IPS DF 6.9 (cell line): ENCODE data around the gene SNX5.

ENCODE experiments used
- DNase-seq: peaks from one replicate; pipeline ENCODE4 v3.0.0-alpha.2; 2013; ENCODE audit warnings: low read depth, low spot score
- H3K27ac ChIP-seq: one replicate; pipeline ENCODE4 v1.5.1; 2013; ENCODE audit warnings: low read length, control low read depth
- H3K27me3 ChIP-seq: 2 replicates; pipeline ENCODE4 v1.6.1; 2013; ENCODE audit warnings: mild to moderate bottlenecking, low read length; ENCODE audit not compliant: control insufficient read depth, insufficient read depth
- H3K36me3 ChIP-seq: 2 replicates; pipeline ENCODE4 v1.6.1; 2013; ENCODE audit warnings: low read length; ENCODE audit not compliant: control insufficient read depth, insufficient read depth
- H3K4me1 ChIP-seq: 2 replicates; pipeline ENCODE4 v1.6.1; 2013; ENCODE audit warnings: low read length; ENCODE audit not compliant: control insufficient read depth, insufficient read depth
- H3K4me3 ChIP-seq: 2 replicates; pipeline ENCODE4 v1.5.1; 2013; ENCODE audit warnings: mild to moderate bottlenecking, low read length
- H3K9me3 ChIP-seq: 2 replicates; pipeline ENCODE4 v1.6.1; 2013; ENCODE audit warnings: low read length, inconsistent platforms; ENCODE audit not compliant: control insufficient read depth, insufficient read depth
- WGBS: extraction: QIAGEN DNeasy Blood & Tissue Kit; methylation state at CpG from one replicate; pipeline ENCODE4 v1.1.7; 2013; ENCODE audit warnings: mixed read lengths, missing lambda C conversion rate; ENCODE audit not compliant: insufficient read length, insufficient coverage; 5-methylcytosine and 5-hydroxymethylcytosine counted together

Gene SNX5

DNA sequence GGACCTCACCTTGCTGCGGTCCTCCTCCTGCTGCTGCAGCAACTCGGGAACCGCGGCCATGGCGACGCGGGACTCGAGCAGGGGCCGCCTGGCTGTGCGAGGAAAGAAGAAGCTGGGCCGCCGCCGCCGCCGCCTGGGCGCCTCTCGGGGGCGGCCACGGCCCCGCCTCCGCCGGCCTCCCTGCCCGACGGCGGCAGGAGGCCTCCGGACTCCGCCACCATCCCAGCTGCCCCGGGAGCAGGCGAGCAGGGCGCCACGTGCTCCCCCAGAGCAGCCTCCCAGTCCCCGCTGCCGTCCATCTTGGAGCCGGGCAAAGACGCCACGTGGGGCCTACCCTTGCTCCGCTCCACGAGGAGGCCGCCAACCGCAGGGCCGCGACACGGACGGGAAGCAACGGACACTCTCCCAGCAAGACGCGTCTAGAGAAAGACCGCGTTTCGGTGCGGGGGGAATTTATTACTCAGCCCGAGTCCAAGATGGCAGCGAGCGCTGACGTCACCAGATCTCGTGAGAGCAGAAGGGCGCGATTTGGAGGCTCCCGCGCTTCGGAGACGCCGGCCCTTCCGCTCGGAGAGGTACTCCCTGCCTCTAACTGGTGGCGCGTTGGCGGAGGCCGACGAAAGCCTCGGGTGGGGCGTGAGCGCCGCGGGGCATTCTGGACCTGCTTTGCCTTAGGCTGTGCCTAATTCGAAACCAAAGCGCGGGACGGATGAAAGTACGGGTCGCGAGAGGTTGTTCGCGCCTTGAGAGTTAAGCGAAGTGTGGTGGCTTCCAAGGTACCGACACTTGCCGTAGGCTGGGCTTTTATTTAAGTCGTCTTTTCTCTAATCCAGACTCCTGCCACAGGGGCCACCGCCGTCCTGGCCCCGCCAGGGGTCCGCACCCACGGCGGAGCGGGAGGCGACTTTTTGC, at the start of gene SNX5, which contains the start of gene MGME1:
Gene SNX5 (minus strand): TSS at position 429 of the 912 bp plus-strand sequence. CDS start 369 bp downstream, at position 60.
Gene MGME1 (plus strand): TSS at position 653 of the 912 bp plus-strand sequence. CDS start 842 bp downstream, outside the sequence.
- no CpG with 5 or more reads among the region's 96 CpGs for WGBS
- Histone ChIP-seq H3K4me1 (peaks cover 2% of the 10 kb centered on the region; the same call in 1 of the 2 replicates), H3K9me3 (no peaks in the 10 kb centered on the region), H3K36me3 (no peaks in the 10 kb centered on the region), H3K4me3 (peak within 1 kb of the TSS; percentile 91), H3K27ac (no peak within 1 kb of the TSS), H3K27me3 (no peaks in the 10 kb centered on the region)
- peak; percentile 97 for DNase-seq

DNA sequence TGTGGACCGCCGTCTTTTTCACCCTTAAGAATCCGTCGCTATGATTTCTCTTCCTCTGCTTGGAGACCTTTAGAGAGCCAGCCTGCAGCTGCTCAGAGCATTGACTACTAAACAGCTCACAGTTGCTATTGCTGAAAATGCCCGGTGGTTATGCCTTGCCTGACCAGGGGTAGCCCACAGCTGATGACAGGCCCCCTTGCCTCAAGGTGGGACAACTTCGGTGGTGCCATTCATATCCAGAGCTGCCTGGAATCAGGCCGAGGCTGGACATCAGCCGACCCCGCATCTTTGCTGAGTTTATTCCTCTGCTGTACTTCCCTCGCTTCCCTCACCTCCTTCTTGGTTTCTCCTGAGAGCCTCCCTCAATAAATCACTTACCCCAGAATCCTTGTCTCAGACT, 49.5 kb upstream of the SNX5 start:
- Histone ChIP-seq H3K36me3 (peaks cover 15% of the 10 kb centered on the region; the same call in 1 of the 2 replicates), H3K4me3 (no peak overlapping the region), H3K9me3 (no peaks in the 10 kb centered on the region), H3K4me1 (no peaks in the 10 kb centered on the region), H3K27ac (no peak overlapping the region), H3K27me3 (no peaks in the 10 kb centered on the region; the same call in 1 of the 2 replicates)
- DNase-seq, result no peak
- no CpG with 5 or more reads among the region's 10 CpGs for WGBS

DNA sequence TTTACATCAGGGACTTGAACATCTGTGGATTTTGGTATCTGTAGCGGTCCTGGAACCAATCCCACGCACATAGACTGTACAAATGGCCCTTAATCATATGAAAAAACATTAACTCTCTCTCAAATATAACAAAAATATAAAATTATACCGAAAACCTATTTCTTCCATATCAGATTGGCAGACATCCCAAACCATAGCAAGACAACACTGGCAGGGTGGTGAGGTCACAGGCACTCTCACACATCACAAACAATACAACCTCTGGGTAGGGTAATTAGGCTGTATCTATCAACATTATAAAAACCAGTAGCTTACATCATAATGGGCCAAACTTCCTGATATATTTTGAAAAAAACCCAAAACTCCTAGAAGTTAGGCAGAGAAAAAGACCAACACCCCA, 48.2 kb upstream of the SNX5 start:
- no peak for DNase-seq
- WGBS, result 100% methylated on average over 2 of the region's 3 CpGs
- no peaks in the 10 kb centered on the region for H3K9me3 ChIP-seq
- H3K4me1 ChIP-seq, result no peaks in the 10 kb centered on the region
- H3K4me3 ChIP-seq, result no peak overlapping the region
- no peak overlapping the region for H3K27ac ChIP-seq
- H3K27me3 ChIP-seq, result no peaks in the 10 kb centered on the region; the same call in 1 of the 2 replicates
- H3K36me3 ChIP-seq, result 0 out of 2 replicates have a peak, but pooled peaks cover 4% of the 10 kb centered on the region

DNA sequence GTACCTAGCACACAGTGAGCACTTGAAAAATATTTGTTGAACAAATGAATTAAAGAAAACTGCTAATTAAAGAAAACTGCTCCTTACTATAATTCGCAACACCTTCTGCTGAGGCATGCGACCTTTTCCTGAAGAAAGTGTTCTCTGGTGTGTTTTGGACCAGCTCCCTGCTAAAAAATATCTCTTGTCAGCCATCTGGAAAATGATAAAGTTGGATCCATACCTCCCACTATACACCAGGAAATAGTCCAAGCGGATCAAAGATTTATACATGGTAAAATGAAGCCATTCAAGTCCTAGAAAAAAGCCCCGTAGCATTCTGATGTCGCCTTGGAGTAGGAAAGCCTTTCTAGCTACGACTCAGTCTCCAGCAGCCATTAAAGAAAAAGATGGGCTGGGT, 45.8 kb upstream of the SNX5 start:
- no peaks in the 10 kb centered on the region for H3K9me3 ChIP-seq
- H3K27me3 ChIP-seq, result no peaks in the 10 kb centered on the region
- no peak for DNase-seq
- H3K4me3 ChIP-seq, result no peak overlapping the region
- H3K4me1 ChIP-seq, result no peaks in the 10 kb centered on the region
- no peaks in the 10 kb centered on the region for H3K36me3 ChIP-seq
- H3K27ac ChIP-seq, result no peak overlapping the region
- no CpG with 5 or more reads among the region's 6 CpGs for WGBS

DNA sequence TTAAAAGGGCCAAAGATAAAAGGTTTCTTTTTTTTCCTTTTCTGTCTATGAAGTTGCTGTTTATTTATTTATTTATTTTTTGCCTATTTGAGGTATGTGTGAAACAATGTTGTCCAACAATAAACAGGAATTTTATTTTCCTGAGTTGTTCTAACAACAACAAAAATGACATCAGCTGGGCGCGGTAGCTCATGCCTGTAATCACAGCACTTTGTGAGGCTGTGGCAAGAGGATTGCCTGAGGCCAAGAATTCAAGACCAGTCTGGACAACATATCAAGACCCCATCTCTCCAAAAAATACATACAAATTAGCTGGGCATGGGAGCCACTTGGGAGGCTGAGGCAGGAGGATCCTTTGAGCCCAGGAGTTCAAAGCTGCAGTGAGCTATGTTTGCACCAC, 44.3 kb upstream of the SNX5 start:
- Histone ChIP-seq H3K9me3 (no peaks in the 10 kb centered on the region), H3K27me3 (no peaks in the 10 kb centered on the region), H3K4me3 (no peak overlapping the region), H3K4me1 (no peaks in the 10 kb centered on the region; the same call in 1 of the 2 replicates), H3K36me3 (no peaks in the 10 kb centered on the region), H3K27ac (no peak overlapping the region)
- no peak for DNase-seq
- WGBS, result no CpG with 5 or more reads among the region's 2 CpGs

DNA sequence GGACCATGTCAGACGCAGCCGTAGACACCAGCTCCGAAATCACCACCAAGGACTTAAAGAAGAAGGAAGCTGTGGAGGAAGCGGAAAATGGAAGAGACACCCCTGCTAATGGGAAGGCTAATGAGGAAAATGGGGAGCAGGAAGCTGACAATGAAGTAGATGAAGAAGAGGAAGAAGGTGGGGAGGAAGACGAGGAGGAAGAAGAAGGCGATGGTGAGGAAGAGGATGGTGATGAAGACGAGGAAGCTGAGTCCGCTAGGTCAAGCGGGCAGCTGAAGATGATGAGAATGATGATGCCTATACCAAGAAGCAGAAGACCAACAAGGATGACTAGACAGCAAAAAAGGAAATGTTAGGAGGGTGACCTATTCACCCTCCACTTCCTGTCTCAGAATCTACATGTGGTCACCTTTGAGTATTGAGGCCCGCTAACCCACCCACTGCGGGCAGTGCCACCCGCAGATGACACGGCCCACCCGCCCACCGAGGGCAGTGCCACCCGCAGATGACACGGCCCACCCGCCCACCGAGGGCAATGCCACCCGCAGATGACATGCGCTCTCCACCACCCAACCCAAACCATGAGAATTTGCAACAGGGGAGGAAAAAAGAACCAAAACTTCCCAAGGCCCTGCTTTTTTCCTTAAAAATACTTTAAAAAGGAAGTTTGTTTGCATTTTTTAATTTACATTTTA, 43.5 kb upstream of the SNX5 start:
- Histone ChIP-seq H3K27me3 (no peaks in the 10 kb centered on the region), H3K9me3 (no peaks in the 10 kb centered on the region), H3K4me1 (no peaks in the 10 kb centered on the region; the same call in 1 of the 2 replicates), H3K4me3 (no peak overlapping the region), H3K27ac (no peak overlapping the region), H3K36me3 (no peaks in the 10 kb centered on the region)
- 100% methylated on average over 3 of the region's 21 CpGs for WGBS
- no peak for DNase-seq

DNA sequence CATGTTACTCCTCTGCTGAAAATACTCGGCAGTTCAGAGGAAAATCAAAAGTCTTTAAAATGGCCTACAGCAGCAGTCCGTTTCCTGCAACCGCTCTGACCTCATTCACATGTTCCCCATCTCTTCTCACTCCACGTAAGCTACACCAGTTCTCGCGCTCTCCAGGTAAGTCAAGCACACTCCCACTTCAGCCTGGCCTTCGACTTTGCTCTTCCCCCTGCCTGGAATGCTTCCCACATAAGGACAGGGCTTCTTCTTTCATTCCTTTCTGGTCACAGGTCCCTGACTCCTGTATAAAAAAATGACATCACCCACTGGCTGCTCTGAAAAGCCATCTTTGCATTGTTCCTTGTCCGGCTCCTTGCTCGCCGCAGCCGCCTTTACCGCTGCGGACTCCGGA, 42.9 kb upstream of the SNX5 start:
- H3K4me1 ChIP-seq, result no peaks in the 10 kb centered on the region; the same call in 1 of the 2 replicates
- H3K27ac ChIP-seq, result no peak overlapping the region
- no peak for DNase-seq
- no peak overlapping the region for H3K4me3 ChIP-seq
- no peaks in the 10 kb centered on the region for H3K36me3 ChIP-seq
- WGBS, result no CpG with 5 or more reads among the region's 14 CpGs
- H3K9me3 ChIP-seq, result no peaks in the 10 kb centered on the region
- H3K27me3 ChIP-seq, result no peaks in the 10 kb centered on the region

DNA sequence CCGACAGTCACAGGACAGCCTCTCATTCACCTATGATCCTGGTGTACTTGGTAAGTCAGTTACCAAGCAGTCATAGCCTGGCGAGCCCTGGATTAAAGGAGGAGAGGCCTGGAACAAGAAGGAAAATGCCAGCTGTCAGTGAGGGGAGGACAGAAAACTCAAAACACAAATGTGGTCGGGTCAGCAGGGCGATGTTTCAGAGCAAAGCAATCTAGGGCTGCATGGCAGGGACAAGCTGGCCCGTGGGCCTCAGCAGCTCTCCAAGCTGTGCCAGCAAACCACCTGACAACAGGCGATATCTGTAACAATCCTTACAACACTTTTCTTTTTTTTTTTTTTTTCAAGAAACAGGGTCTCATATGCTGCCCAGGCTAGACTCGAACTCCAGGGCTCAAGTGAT, 40.5 kb upstream of the SNX5 start:
- H3K36me3 ChIP-seq, result no peaks in the 10 kb centered on the region
- no peak overlapping the region for H3K4me3 ChIP-seq
- H3K4me1 ChIP-seq, result peaks cover 1% of the 10 kb centered on the region; the same call in 1 of the 2 replicates
- H3K27ac ChIP-seq, result no peak overlapping the region
- no peaks in the 10 kb centered on the region for H3K27me3 ChIP-seq
- no peak for DNase-seq
- H3K9me3 ChIP-seq, result no peaks in the 10 kb centered on the region
- no CpG with 5 or more reads among the region's 7 CpGs for WGBS

DNA sequence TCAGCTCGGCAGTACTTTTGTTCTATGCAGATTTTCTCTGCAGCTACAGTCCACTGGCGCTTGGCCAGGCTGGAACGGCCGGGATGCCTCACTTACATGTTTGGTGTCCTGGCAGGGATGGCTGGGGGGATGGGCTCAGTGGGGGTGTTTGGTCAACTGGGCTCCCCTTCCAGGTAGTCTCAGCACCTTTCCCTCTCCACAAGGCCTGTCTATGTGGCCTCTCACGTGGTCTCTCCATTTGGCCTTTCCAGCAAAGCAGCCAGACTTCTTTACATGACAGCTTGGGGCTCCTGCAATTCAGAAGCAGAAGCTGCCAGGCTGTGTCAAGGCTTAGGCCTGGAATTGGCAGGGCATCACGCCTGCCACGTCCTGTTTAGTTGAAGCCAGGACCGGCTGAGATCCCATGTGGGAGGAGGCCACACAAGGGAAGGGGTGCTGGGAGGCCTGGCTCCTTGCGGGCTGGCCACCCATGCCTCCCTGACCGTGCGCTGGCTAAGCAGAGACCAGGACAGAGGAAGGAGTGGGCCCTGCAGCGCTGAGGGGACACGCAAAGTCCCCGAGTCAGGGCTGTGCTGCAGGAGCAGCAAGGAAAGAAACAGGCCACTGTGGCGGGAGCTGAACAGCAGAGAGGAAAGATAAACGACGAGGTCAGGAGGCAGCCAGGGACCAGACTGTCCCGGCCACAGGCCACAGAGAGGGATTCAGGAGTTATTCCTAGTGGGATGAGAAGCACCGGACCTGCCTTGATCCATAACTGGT, 39.1 kb upstream of the SNX5 start:
- Histone ChIP-seq H3K4me1 (peaks cover 1% of the 10 kb centered on the region; the same call in 1 of the 2 replicates), H3K27me3 (no peaks in the 10 kb centered on the region), H3K36me3 (no peaks in the 10 kb centered on the region), H3K9me3 (no peaks in the 10 kb centered on the region), H3K4me3 (no peak overlapping the region), H3K27ac (no peak overlapping the region)
- no CpG with 5 or more reads among the region's 19 CpGs for WGBS
- no peak for DNase-seq

DNA sequence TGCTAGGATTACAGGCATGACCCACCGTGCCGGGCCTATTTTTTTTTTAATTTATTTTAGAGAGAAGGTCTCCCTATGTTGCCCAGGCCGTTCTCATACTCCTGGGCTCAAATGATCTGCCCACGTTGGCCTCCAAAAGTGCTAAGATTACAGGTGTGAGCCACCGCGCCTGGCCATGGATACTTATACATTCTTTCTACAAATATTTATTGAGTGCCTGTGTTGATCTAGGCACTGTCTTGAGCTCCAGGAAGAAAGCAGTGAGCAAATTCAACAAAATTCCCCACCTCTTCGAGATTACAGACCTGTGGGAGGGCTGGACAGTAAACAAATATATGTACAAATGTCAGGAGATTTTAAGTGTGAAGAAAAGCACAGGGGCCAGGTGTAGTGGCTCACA, 38.1 kb upstream of the SNX5 start:
- Histone ChIP-seq H3K9me3 (no peaks in the 10 kb centered on the region), H3K36me3 (no peaks in the 10 kb centered on the region), H3K4me1 (peaks cover 1% of the 10 kb centered on the region; the same call in 1 of the 2 replicates), H3K27me3 (no peaks in the 10 kb centered on the region), H3K4me3 (no peak overlapping the region), H3K27ac (no peak overlapping the region)
- no CpG with 5 or more reads among the region's 7 CpGs for WGBS
- DNase-seq, result no peak
